A673 (cell line): ENCODE results near the gene AKAP4. TPM values are rescaled to one million over a fixed set of nuclear protein-coding genes. Genes with fewer than 3 reads are reported as not detected.

Source experiments
- BruUV-seq: library from RNA; stranded (reverse); fragments of 400-500 nt; replicated peaks from 2 replicates; lab custom pipeline; 2021; lab: Mats Ljungman, UMichigan
- CTCF ChIA-PET: fragments of 300-600 bp; sonication (Branson Sonifier 250); formaldehyde crosslinking; loops from one replicate; lab custom pipeline; 2022; ENCODE audit warnings: antibody characterized with exemption; lab: Charles Lee
- POLR2A ChIA-PET: fragments of 300-600 bp; sonication (Branson Sonifier 250); formaldehyde crosslinking; loops from one replicate; lab custom pipeline; 2022; ENCODE audit warnings: antibody characterized with exemption; ENCODE audit not compliant: low non-redundant PET; lab: Charles Lee
- DNase-seq: peaks from one replicate; pipeline ENCODE4 v3.0.0-alpha.2; 2015; ENCODE audit warnings: low spot score
- H3K27ac ChIP-seq: fragments of 200-600 bp; sonication (generic); 2 replicates; pipeline ENCODE4 v1.5.1; 2016; ENCODE audit warnings: mixed run types, low read depth, mild to moderate bottlenecking, mixed read lengths, antibody characterized with exemption, low read length; ENCODE audit not compliant: poor library complexity, severe bottlenecking
- H3K27me3 ChIP-seq: fragments of 200-600 bp; sonication (generic); replicated peaks from 2 replicates; pipeline ENCODE4 v1.6.1; 2017; ENCODE audit warnings: mixed run types, low read depth, mild to moderate bottlenecking, mixed read lengths, antibody characterized with exemption, low read length; ENCODE audit not compliant: insufficient read depth, poor library complexity
- H3K36me3 ChIP-seq: fragments of 200-600 bp; sonication (generic); 2 replicates; pipeline ENCODE4 v1.6.1; 2016; ENCODE audit warnings: mixed run types, mild to moderate bottlenecking, mixed read lengths, antibody characterized with exemption, low read length; ENCODE audit not compliant: insufficient read depth, poor library complexity, severe bottlenecking
- H3K4me1 ChIP-seq: fragments of 200-600 bp; sonication (generic); 2 replicates; pipeline ENCODE4 v1.6.1; 2017; ENCODE audit warnings: mixed run types, mild to moderate bottlenecking, mixed read lengths, antibody characterized with exemption, low read length; ENCODE audit not compliant: insufficient read depth, poor library complexity, severe bottlenecking
- H3K4me3 ChIP-seq: fragments of 200-600 bp; sonication (generic); 2 replicates; pipeline ENCODE4 v1.5.1; 2016; ENCODE audit warnings: low read depth, mixed run types, mild to moderate bottlenecking, mixed read lengths, low read length; ENCODE audit not compliant: poor library complexity, severe bottlenecking
- H3K9me3 ChIP-seq: fragments of 200-600 bp; sonication (generic); 2 replicates; pipeline ENCODE4 v1.6.1; 2016; ENCODE audit warnings: mixed run types, low read depth, mild to moderate bottlenecking, mixed read lengths, antibody characterized with exemption, low read length; ENCODE audit not compliant: poor library complexity, severe bottlenecking
- CTCF ChIP-seq: fragments of 300-800, 200-600 bp; sonication (generic); conservative IDR thresholded peaks from 2 replicates; pipeline ENCODE4 v1.5.1; 2017; ENCODE audit warnings: low read depth, mild to moderate bottlenecking, antibody characterized with exemption, low read length, moderate library complexity, mixed read lengths
- EZH2 ChIP-seq: fragments of 200-600 bp; sonication (generic); IDR thresholded peaks from 2 replicates; pipeline ENCODE4 v1.6.1; 2017; ENCODE audit warnings: borderline replicate concordance, low read depth, mild to moderate bottlenecking, mixed read lengths, antibody characterized with exemption, low read length; ENCODE audit not compliant: poor library complexity, severe bottlenecking
- intact Hi-C: fragments of 100-400 bp; cut with micrococcal nuclease; formaldehyde crosslinking; loops from one replicate; pipeline ENCODE4 v1.10.0; 2022; ENCODE audit not compliant: unreplicated experiment
- total RNA-seq: library from RNA; stranded (reverse); gene quantifications from 2 replicates; pipeline ENCODE4 v1.2.3, GENCODE V29; 2021

Gene AKAP4
- total RNA-seq, 1 experiment from 2014 or later = not detected

- no peaks in the 10 kb centered on the region for H3K4me1 ChIP-seq
- no TSS peak for BruUV-seq
- H3K4me3 ChIP-seq = no peak overlapping the region
- no peaks in the 10 kb centered on the region for H3K36me3 ChIP-seq
- H3K9me3 ChIP-seq = no peaks in the 10 kb centered on the region
- no peaks in the 10 kb centered on the region for H3K27me3 ChIP-seq
- intact Hi-C loops = no loop called here
- POLR2A ChIA-PET = no interaction called here
- no peak overlapping the region for H3K27ac ChIP-seq
- DNase-seq = no peak
- TF ChIP-seq EZH2 (no peak), CTCF (no peak)
- CTCF ChIA-PET = no interaction called here
Observed at GRCh38 chrX:50165727-50166126, 35.1 kb downstream of the AKAP4 start.

- BruUV-seq = no TSS peak
- ChIA-PET CTCF (no interaction called here), POLR2A (no interaction called here)
- Histone ChIP-seq H3K4me1 (no peaks in the 10 kb centered on the region), H3K36me3 (no peaks in the 10 kb centered on the region), H3K27me3 (no peaks in the 10 kb centered on the region), H3K27ac (no peak overlapping the region), H3K9me3 (no peaks in the 10 kb centered on the region), H3K4me3 (no peak overlapping the region)
- DNase-seq = no peak
- intact Hi-C loops = no loop called here
- no peak for TF ChIP-seq CTCF
- no peak for TF ChIP-seq EZH2
Observed at GRCh38 chrX:50161127-50161526, 39.7 kb downstream of the AKAP4 start.

- Histone ChIP-seq H3K27ac (no peak overlapping the region), H3K36me3 (no peaks in the 10 kb centered on the region), H3K4me1 (no peaks in the 10 kb centered on the region), H3K4me3 (no peak overlapping the region), H3K9me3 (no peaks in the 10 kb centered on the region), H3K27me3 (no peaks in the 10 kb centered on the region)
- no TSS peak for BruUV-seq
- ChIA-PET POLR2A (no interaction called here), CTCF (no interaction called here)
- no peak for TF ChIP-seq CTCF
- TF ChIP-seq EZH2 = no peak
- no peak for DNase-seq
- intact Hi-C loops = no loop called here
Observed at GRCh38 chrX:50158593-50158992, 42.2 kb downstream of the AKAP4 start.
